ENCODE results near the gene ABCB11. TPM values are rescaled to one million over a fixed set of nuclear protein-coding genes. Genes with fewer than 3 reads are reported as not detected.
"Not testable (repeated sequence)": the region's sequence is repeated elsewhere in the genome, so short reads cannot be mapped to it uniquely, and the experiment has no call there.

Gene ABCB11
- total RNA-seq, 1 experiment from 2014 or later = not detected

DNA sequence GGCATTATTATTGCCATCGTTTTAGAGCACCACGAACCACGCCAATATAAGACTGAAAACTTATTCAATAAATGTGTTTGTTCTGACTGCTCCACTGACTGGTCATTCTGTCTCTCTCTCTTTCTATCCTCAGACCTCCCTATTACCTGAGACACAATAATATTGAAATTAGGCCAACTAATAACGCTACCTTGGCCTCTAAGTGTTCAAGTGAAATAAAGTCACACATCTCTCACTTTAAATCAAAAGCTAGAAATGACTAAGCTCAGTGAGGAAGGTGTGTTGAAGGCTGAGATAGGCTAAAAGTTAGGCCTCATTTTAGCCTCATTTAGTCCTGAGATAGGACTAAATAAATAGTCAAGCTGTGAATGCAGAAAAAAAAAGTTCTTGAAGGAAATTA is 91.2 kb downstream of the ABCB11 start:
- H3K4me3 ChIP-seq = no peak overlapping the region
- H3K4me1 ChIP-seq (replicated peaks) = no peaks in the 10 kb centered on the region
- no peaks in the 10 kb centered on the region for H3K36me3 ChIP-seq
- no peaks in the 10 kb centered on the region for H3K9me3 ChIP-seq (replicated peaks)
- H3K27me3 ChIP-seq (replicated peaks) = peaks cover 7% of the 10 kb centered on the region
- H3K27ac ChIP-seq = no peak overlapping the region
- no peak for DNase-seq (ENCODE audit: low read depth in 1 of 2, low spot score in 2 of 2)

- no peak overlapping the region for H3K27ac ChIP-seq
- no peaks in the 10 kb centered on the region for H3K36me3 ChIP-seq
- no peak overlapping the region for H3K4me3 ChIP-seq
- peaks cover 1% of the 10 kb centered on the region; the same call in 1 of the 2 replicates for H3K27me3 ChIP-seq (replicated peaks)
- DNase-seq (ENCODE audit: low read depth in 1 of 2, low spot score in 2 of 2) = no peak
- no peaks in the 10 kb centered on the region for H3K4me1 ChIP-seq (replicated peaks)
- H3K9me3 ChIP-seq (replicated peaks) = no peaks in the 10 kb centered on the region
These were observed 92.1 kb downstream of the ABCB11 start for GRCh38 chr2:168939061-168939460.

DNA sequence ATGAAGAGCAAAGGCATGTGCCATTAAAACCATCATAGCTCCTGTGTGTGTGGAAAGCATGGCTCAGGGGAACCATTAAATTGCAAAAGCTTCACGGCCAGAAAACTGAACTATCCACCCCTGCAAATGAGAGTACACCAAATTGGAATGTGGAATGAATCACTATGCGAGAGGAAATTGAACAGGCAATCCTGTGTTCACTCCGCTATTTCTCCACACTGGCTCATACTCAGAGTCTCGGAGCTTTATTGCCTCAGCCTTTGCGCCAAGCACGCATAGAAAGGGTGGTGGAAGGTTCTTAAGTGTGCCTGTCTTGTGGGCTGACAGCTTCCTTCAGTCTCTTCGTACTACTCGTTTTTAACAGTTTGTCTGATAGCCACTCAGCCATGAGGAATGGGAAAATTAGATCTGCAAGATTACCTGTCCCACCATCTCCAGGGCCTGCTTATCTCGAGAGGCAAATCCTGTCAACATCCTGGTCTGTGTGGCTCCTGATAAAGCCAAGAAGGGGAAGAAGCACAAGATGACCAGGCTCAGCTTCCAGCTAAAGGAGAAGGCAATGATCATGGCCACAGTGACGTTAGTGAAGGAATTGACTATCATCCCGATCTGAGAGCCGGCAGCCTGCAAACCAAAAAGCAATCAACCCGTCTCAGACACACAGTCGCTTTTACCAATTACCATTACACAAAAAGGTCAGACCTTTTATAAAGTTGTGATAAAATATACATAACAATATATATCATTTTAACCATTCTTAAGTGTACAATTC is 95.1 kb downstream of the ABCB11 start:
- Histone ChIP-seq H3K27me3 (replicated peaks) (no peaks in the 10 kb centered on the region), H3K36me3 (no peaks in the 10 kb centered on the region), H3K4me1 (replicated peaks) (no peaks in the 10 kb centered on the region), H3K4me3 (no peak overlapping the region), H3K27ac (no peak overlapping the region), H3K9me3 (replicated peaks) (no peaks in the 10 kb centered on the region)
- no peak for DNase-seq (ENCODE audit: low read depth in 1 of 2, low spot score in 2 of 2)

DNA sequence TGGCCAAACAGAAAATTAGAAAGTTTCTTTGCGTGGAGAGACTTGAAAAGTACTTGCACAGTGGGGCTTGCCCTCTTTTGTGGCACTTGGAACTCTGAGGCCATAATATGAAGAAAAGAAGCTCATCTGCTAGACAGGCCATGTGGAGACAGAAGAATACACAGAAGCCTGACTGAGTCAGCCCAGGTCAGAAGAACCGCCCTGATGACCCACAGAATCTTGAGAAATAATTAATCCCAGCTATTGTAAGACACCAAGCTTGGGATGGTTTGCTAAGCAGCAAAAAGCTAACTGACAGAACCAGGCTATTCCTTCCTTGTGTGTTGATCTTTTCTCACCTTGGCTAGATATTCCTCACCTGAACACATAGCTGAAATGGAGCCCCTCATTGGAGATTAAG is 96.3 kb downstream of the ABCB11 start:
- H3K9me3 ChIP-seq (replicated peaks) = no peaks in the 10 kb centered on the region
- 0 out of 2 replicates have a peak, but pooled peaks cover 3% of the 10 kb centered on the region for H3K27me3 ChIP-seq (replicated peaks)
- H3K27ac ChIP-seq = no peak overlapping the region
- H3K4me1 ChIP-seq (replicated peaks) = no peaks in the 10 kb centered on the region
- H3K4me3 ChIP-seq = no peak overlapping the region
- no peaks in the 10 kb centered on the region for H3K36me3 ChIP-seq
- no peak for DNase-seq (ENCODE audit: low read depth in 1 of 2, low spot score in 2 of 2)

DNA sequence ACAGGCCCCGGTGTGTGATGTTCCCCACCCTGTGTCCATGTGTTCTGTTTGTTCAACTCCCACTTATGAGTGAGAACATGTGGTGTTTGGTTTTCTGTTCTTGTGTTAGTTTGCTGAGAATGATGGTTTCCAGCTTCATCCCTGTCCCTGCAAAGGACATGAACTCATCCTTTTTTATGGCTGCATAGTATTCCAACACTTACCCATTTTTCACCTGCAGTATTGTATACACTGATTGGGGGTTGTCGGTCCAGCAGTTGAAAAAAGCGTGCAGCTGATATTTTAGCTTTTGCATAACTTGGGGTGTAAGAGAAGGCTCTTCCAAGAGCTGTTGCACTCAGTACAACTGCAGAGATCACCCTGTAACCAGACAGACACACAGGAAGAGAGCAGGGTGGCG is 99.0 kb downstream of the ABCB11 start:
- not testable (repeated sequence) for H3K4me3 ChIP-seq; H3K27me3 ChIP-seq (replicated peaks); DNase-seq (ENCODE audit: low read depth in 1 of 2, low spot score in 2 of 2); H3K36me3 ChIP-seq; H3K4me1 ChIP-seq (replicated peaks); H3K27ac ChIP-seq; H3K9me3 ChIP-seq (replicated peaks)

GRCh38 chr2:168930242-168930641 is 100.9 kb downstream of the ABCB11 start:
- Histone ChIP-seq H3K36me3 (no peaks in the 10 kb centered on the region), H3K27ac (no peak overlapping the region), H3K9me3 (replicated peaks) (no peaks in the 10 kb centered on the region), H3K27me3 (replicated peaks) (peaks cover 4% of the 10 kb centered on the region; the same call in 1 of the 2 replicates), H3K4me1 (replicated peaks) (no peaks in the 10 kb centered on the region), H3K4me3 (no peak overlapping the region)
- DNase-seq (ENCODE audit: low read depth in 1 of 2, low spot score in 2 of 2) = no peak

DNA sequence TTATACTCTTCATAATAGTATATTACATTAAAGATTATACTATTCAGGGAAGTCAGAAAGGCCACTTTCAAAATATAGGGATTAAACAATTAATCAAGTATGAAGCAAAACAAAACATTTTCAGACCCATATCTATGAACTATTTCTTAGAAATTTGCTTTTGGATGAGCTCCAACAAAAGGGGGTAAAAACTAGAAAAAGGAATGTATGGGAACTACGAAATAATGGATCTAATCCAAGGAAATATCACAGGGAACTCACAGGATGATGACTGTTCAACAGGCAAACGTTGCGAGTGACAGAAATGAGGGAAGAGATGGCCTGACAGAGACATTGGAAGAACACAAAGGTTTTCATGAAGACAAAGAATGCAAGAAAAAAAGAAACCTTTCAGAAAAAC is 102.1 kb downstream of the ABCB11 start:
- Histone ChIP-seq H3K4me1 (replicated peaks) (no peaks in the 10 kb centered on the region), H3K9me3 (replicated peaks) (no peaks in the 10 kb centered on the region), H3K4me3 (no peak overlapping the region), H3K36me3 (no peaks in the 10 kb centered on the region), H3K27ac (no peak overlapping the region), H3K27me3 (replicated peaks) (peaks cover 6% of the 10 kb centered on the region; the same call in 1 of the 2 replicates)
- no peak for DNase-seq (ENCODE audit: low read depth in 1 of 2, low spot score in 2 of 2)

DNA sequence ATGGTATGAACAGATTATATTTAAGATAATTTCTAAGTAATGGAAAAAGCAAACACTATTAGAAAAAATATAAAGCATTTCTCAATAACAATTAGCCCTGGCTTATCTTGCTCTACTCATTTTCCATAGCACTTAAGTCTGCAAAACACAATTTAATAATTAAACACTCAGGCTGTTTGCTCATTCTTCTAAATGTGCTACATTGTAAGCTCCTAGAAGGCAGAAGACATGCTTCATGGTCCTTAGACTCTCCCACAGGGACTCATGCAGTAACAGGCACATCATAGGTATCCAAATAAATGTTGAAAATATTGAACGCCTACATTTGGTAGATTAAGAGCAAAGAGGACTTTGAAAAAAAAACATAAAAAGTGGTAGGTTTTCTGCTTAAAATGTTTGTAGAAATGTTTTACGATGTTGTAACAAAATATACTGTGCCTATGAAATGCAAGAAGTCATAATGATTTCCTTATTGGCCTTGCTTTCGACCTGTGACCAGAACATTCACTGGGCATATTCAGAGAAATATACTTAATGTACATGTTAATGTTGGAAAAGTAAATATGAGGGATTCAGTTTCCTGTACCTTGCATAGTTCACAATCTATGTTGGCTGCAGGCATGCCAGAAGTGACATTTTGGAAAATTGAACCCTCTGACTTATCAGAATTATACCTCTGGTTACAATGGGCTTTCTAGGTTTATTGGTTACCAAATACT is 102.9 kb downstream of the ABCB11 start:
- no peak overlapping the region for H3K27ac ChIP-seq
- no peak for DNase-seq (ENCODE audit: low read depth in 1 of 2, low spot score in 2 of 2)
- H3K4me1 ChIP-seq (replicated peaks) = no peaks in the 10 kb centered on the region
- no peaks in the 10 kb centered on the region for H3K36me3 ChIP-seq
- no peaks in the 10 kb centered on the region for H3K9me3 ChIP-seq (replicated peaks)
- peaks cover 10% of the 10 kb centered on the region; the same call in 1 of the 2 replicates for H3K27me3 ChIP-seq (replicated peaks)
- H3K4me3 ChIP-seq = no peak overlapping the region

- H3K27ac ChIP-seq = no peak overlapping the region
- no peak overlapping the region for H3K4me3 ChIP-seq
- H3K27me3 ChIP-seq (replicated peaks) = peaks cover 13% of the 10 kb centered on the region; the same call in 1 of the 2 replicates
- H3K4me1 ChIP-seq (replicated peaks) = no peaks in the 10 kb centered on the region
- no peak for DNase-seq (ENCODE audit: low read depth in 1 of 2, low spot score in 2 of 2)
- no peaks in the 10 kb centered on the region for H3K36me3 ChIP-seq
- no peaks in the 10 kb centered on the region for H3K9me3 ChIP-seq (replicated peaks)
These were observed 104.3 kb downstream of the ABCB11 start for GRCh38 chr2:168926621-168927386.

- H3K27ac ChIP-seq = no peak overlapping the region
- no peaks in the 10 kb centered on the region for H3K9me3 ChIP-seq (replicated peaks)
- no peak overlapping the region for H3K4me3 ChIP-seq
- peaks cover 19% of the 10 kb centered on the region for H3K27me3 ChIP-seq (replicated peaks)
- no peaks in the 10 kb centered on the region for H3K4me1 ChIP-seq (replicated peaks)
- H3K36me3 ChIP-seq = no peaks in the 10 kb centered on the region
- peak in 1 of 2 experiments; percentile 44 for DNase-seq (ENCODE audit: low read depth in 1 of 2, low spot score in 2 of 2)
These were observed 110.5 kb downstream of the ABCB11 start for GRCh38 chr2:168920504-168921157.

GRCh38 chr2:168916331-168916675 is 114.8 kb downstream of the ABCB11 start:
- no peaks in the 10 kb centered on the region for H3K4me1 ChIP-seq (replicated peaks)
- H3K36me3 ChIP-seq = no peaks in the 10 kb centered on the region
- no peaks in the 10 kb centered on the region for H3K9me3 ChIP-seq (replicated peaks)
- H3K27ac ChIP-seq = no peak overlapping the region
- H3K4me3 ChIP-seq = no peak overlapping the region
- DNase-seq (ENCODE audit: low read depth in 1 of 2, low spot score in 2 of 2) = no peak
- H3K27me3 ChIP-seq (replicated peaks) = peaks cover 44% of the 10 kb centered on the region

GRCh38 chr2:168915441-168916330 is 115.4 kb downstream of the ABCB11 start:
- H3K9me3 ChIP-seq (replicated peaks) = no peaks in the 10 kb centered on the region
- H3K27ac ChIP-seq = no peak overlapping the region
- no peak overlapping the region for H3K4me3 ChIP-seq
- H3K4me1 ChIP-seq (replicated peaks) = no peaks in the 10 kb centered on the region
- no peak for DNase-seq (ENCODE audit: low read depth in 1 of 2, low spot score in 2 of 2)
- H3K27me3 ChIP-seq (replicated peaks) = peaks cover 46% of the 10 kb centered on the region
- no peaks in the 10 kb centered on the region for H3K36me3 ChIP-seq

GRCh38 chr2:168913495-168913894 is 117.6 kb downstream of the ABCB11 start:
- Histone ChIP-seq H3K4me3 (no peak overlapping the region), H3K36me3 (no peaks in the 10 kb centered on the region), H3K4me1 (replicated peaks) (no peaks in the 10 kb centered on the region), H3K27me3 (replicated peaks) (peaks cover 58% of the 10 kb centered on the region), H3K9me3 (replicated peaks) (no peaks in the 10 kb centered on the region), H3K27ac (no peak overlapping the region)
- DNase-seq (ENCODE audit: low read depth in 1 of 2, low spot score in 2 of 2) = no peak

Data from SJSA1 (cell line).